ENCODE data around the gene IL36RN.

GRCh38 chr2:113058411-113058994 lies 495 bp upstream of the IL36RN start:
- TF ChIP-seq CTCF (IDR thresholded peaks at IDR 0.05; ENCODE audit: insufficient read depth, low read depth, low read length) = no peak
- no peak for TF ChIP-seq EZH2 (IDR thresholded peaks at IDR 0.05; ENCODE audit: insufficient read depth, low read length)
